ENCODE results near the gene DNAH1. TPM values are rescaled to one million over a fixed set of nuclear protein-coding genes. Genes with fewer than 3 reads are reported as not detected.
A peak's percentile ranks its signal among the peaks of the same experiment; 100 is the strongest.

DNAH1 gene
- total RNA-seq, 1 experiment from 2014 or later, result 2.4 TPM

Small RNAs within 50 kb of the gene (microRNA-seq; reads per million reads assigned to microRNA genes)
- gene MIR135A1 (ENCODE audit: unreplicated experiment), result 2.2 reads per million
- gene MIRLET7G (ENCODE audit: unreplicated experiment), result 39,158 reads per million, percentile 100 among the genes with 10 or more reads in this experiment

Other genes with a start within 250 kb of the DNAH1 start
- gene POC1A, start 161.9 kb upstream of the DNAH1 start, total RNA-seq (2021; ENCODE audit: unreplicated experiment), result 25.7 TPM
- 89.4 TPM for gene ALAS1, start 118.2 kb upstream of the DNAH1 start, total RNA-seq (2021; ENCODE audit: unreplicated experiment)
- gene TLR9, start 90.7 kb upstream of the DNAH1 start, total RNA-seq (2021; ENCODE audit: unreplicated experiment), result not detected
- 51.9 TPM for gene TWF2, start 77.2 kb upstream of the DNAH1 start, total RNA-seq (2021; ENCODE audit: unreplicated experiment)
- gene PPM1M, start 70.6 kb upstream of the DNAH1 start, total RNA-seq (2021; ENCODE audit: unreplicated experiment), result 9.7 TPM
- gene WDR82, start 37.7 kb upstream of the DNAH1 start, total RNA-seq (2021; ENCODE audit: unreplicated experiment), result 57.9 TPM
- gene GLYCTK, start 28.5 kb upstream of the DNAH1 start, total RNA-seq (2021; ENCODE audit: unreplicated experiment), result 6.5 TPM
- 69.6 TPM for gene BAP1, start 93.7 kb downstream of the DNAH1 start, total RNA-seq (2021; ENCODE audit: unreplicated experiment)
- 12.0 TPM for gene PHF7, start 94.3 kb downstream of the DNAH1 start, total RNA-seq (2021; ENCODE audit: unreplicated experiment)
- gene SEMA3G, start 128.8 kb downstream of the DNAH1 start, total RNA-seq (2021; ENCODE audit: unreplicated experiment), result 1.6 TPM
- 5.2 TPM for gene TNNC1, start 137.7 kb downstream of the DNAH1 start, total RNA-seq (2021; ENCODE audit: unreplicated experiment)
- gene NISCH, start 139.3 kb downstream of the DNAH1 start, total RNA-seq (2021; ENCODE audit: unreplicated experiment), result 63.4 TPM
- 0.39 TPM for gene STAB1, start 179.0 kb downstream of the DNAH1 start, total RNA-seq (2021; ENCODE audit: unreplicated experiment)
- 137 TPM for gene NT5DC2, start 217.5 kb downstream of the DNAH1 start, total RNA-seq (2021; ENCODE audit: unreplicated experiment)
- 27.3 TPM for gene UQCC5, start 220.3 kb downstream of the DNAH1 start, total RNA-seq (2021; ENCODE audit: unreplicated experiment)

Measured in Panc1 (cell line).